K562 (cell line): ENCODE data around the gene ZBTB43.

Source experiments
- CBX2 ChIP-seq: fragments of 200-600 bp; sonication (generic); IDR thresholded peaks from one replicate; pipeline ENCODE4 v1.6.1; 2012; ENCODE audit warnings: mild to moderate bottlenecking, low read length, inconsistent platforms; ENCODE audit not compliant: insufficient read depth, poor library complexity, severe bottlenecking
- CTCF ChIP-seq, 3 experiments: IDR thresholded peaks in 2 of 3; conservative IDR thresholded peaks in 1 of 3; 2 replicates each; pipeline ENCODE4 v1.5.1; 2011 to 2012; ENCODE audit warnings: low read length in 3 of 3, mild to moderate bottlenecking in 3 of 3, control low read depth in 2 of 3, improper control_type of control experiment in 1 of 3, inconsistent platforms in 1 of 3, low read depth in 1 of 3, mixed read lengths in 1 of 3, moderate library complexity in 1 of 3; ENCODE audit not compliant: insufficient read depth in 2 of 3
- DNMT1 ChIP-seq: fragments of 450-650 bp; IDR thresholded peaks from 2 replicates; pipeline ENCODE4 v1.6.1; 2016; ENCODE audit warnings: antibody characterized with exemption, mild to moderate bottlenecking
- E2F8 ChIP-seq: fragments of 450-650 bp; IDR thresholded peaks from 2 replicates; pipeline ENCODE4 v1.7.1; 2018; ENCODE audit warnings: mild to moderate bottlenecking, low read depth; ENCODE audit not compliant: partially characterized antibody
- ESRRB ChIP-seq: fragments of 250-450 bp; sonication (Bioruptor Pico); IDR thresholded peaks from 2 replicates; pipeline ENCODE4 v1.5.0; 2020; ENCODE audit warnings: mild to moderate bottlenecking, moderate library complexity, borderline replicate concordance
- TAF1 ChIP-seq: IDR thresholded peaks from 2 replicates; pipeline ENCODE4 v1.6.1; 2011; ENCODE audit warnings: mild to moderate bottlenecking, low read length, moderate library complexity; ENCODE audit not compliant: insufficient read depth, control insufficient read depth, severe bottlenecking; ENCODE audit errors: extremely low read depth

GRCh38 chr9:126819482-126819881 is 14.6 kb downstream of the ZBTB43 start:
- no peak for TF ChIP-seq CTCF (IDR thresholded peaks at IDR 0.05 in 2 of 3, conservative IDR thresholded peaks at IDR 0.05 in 1 of 3; ENCODE audit: insufficient read depth in 2 of 3, low read depth in 1 of 3, low read length in 3 of 3)
- TF ChIP-seq ESRRB (CRISPR knock-in tag), result no peak
- TF ChIP-seq TAF1, result no peak
- TF ChIP-seq DNMT1, result no peak
- TF ChIP-seq CBX2, result no peak
- TF ChIP-seq E2F8, result no peak
